Nephron (organoid): ENCODE data around the gene GM2A.

Experiments used
- H3K27ac Mint-ChIP-seq, 3 experiments: 2 replicates each; pipeline ENCODE4 v1.8.0; 2020; ENCODE audit warnings: mixed read lengths in 3 of 3, mild to moderate bottlenecking in 2 of 3, moderate library complexity in 1 of 3
- H3K27me3 Mint-ChIP-seq: 2 replicates; pipeline ENCODE4 v1.8.0; 2021; ENCODE audit warnings: low read depth, mild to moderate bottlenecking, moderate library complexity, mixed read lengths
- H3K36me3 Mint-ChIP-seq: 2 replicates; pipeline ENCODE4 v1.8.0; 2020; ENCODE audit warnings: low read depth, mixed read lengths
- H3K4me1 Mint-ChIP-seq: 2 replicates; pipeline ENCODE4 v1.8.0; 2020; ENCODE audit warnings: mixed read lengths
- H3K4me3 Mint-ChIP-seq, 3 experiments: 2 replicates each; pipeline ENCODE4 v1.8.0; 2020; ENCODE audit warnings: mild to moderate bottlenecking in 3 of 3, mixed read lengths in 3 of 3, moderate library complexity in 2 of 3
- H3K9me3 Mint-ChIP-seq: 2 replicates; pipeline ENCODE4 v1.8.0; 2020; ENCODE audit warnings: mixed read lengths
- CTCF ChIP-seq, 3 experiments: fragments of 200-600 bp; sonication (generic); IDR thresholded peaks; one replicate each; pipeline ENCODE4 v1.5.0; 2021; ENCODE audit warnings: antibody characterized with exemption in 3 of 3; ENCODE audit not compliant: unreplicated experiment in 3 of 3

The GM2A gene

GRCh38 chr5:151264113-151264512 lies 11.1 kb downstream of the GM2A start:
- Mint-ChIP-seq H3K27ac (no peak overlapping the region), H3K9me3 (no peaks in the 10 kb centered on the region), H3K36me3 (peaks cover 31% of the 10 kb centered on the region), H3K27me3 (no peaks in the 10 kb centered on the region), H3K4me1 (no peaks in the 10 kb centered on the region), H3K4me3 (no peak overlapping the region)
- TF ChIP-seq CTCF (IDR thresholded peaks at IDR 0.05; ENCODE audit: unreplicated experiment in 3 of 3): no peak

- no peaks in the 10 kb centered on the region for H3K9me3 Mint-ChIP-seq
- peaks cover 29% of the 10 kb centered on the region for H3K36me3 Mint-ChIP-seq
- H3K27ac Mint-ChIP-seq: no peak overlapping the region
- no peaks in the 10 kb centered on the region for H3K4me1 Mint-ChIP-seq
- H3K4me3 Mint-ChIP-seq: no peak overlapping the region
- H3K27me3 Mint-ChIP-seq: no peaks in the 10 kb centered on the region
- TF ChIP-seq CTCF (IDR thresholded peaks at IDR 0.05; ENCODE audit: unreplicated experiment in 3 of 3): no peak
Observed at GRCh38 chr5:151267491-151268260, 14.7 kb downstream of the GM2A start.

- no peaks in the 10 kb centered on the region for H3K27me3 Mint-ChIP-seq
- no peaks in the 10 kb centered on the region for H3K9me3 Mint-ChIP-seq
- H3K27ac Mint-ChIP-seq: no peak overlapping the region
Observed at GRCh38 chr5:151270599-151270998, 17.6 kb downstream of the GM2A start.

GRCh38 chr5:151271336-151271735 lies 18.4 kb downstream of the GM2A start:
- TF ChIP-seq CTCF (IDR thresholded peaks at IDR 0.05; ENCODE audit: unreplicated experiment in 3 of 3): no peak
- H3K4me1 Mint-ChIP-seq: no peaks in the 10 kb centered on the region
- H3K36me3 Mint-ChIP-seq: peaks cover 15% of the 10 kb centered on the region
- H3K27ac Mint-ChIP-seq: no peak overlapping the region
- no peak overlapping the region for H3K4me3 Mint-ChIP-seq
- no peaks in the 10 kb centered on the region for H3K9me3 Mint-ChIP-seq
- H3K27me3 Mint-ChIP-seq: no peaks in the 10 kb centered on the region

More at GRCh38 chr5:151270599-151270998, 17.6 kb downstream of the GM2A start:
- Mint-ChIP-seq H3K4me3 (no peak overlapping the region), H3K4me1 (no peaks in the 10 kb centered on the region), H3K36me3 (peaks cover 15% of the 10 kb centered on the region)
- TF ChIP-seq CTCF (IDR thresholded peaks at IDR 0.05; ENCODE audit: unreplicated experiment in 3 of 3): no peak

GRCh38 chr5:151274666-151275065 lies 21.7 kb downstream of the GM2A start:
- TF ChIP-seq CTCF (IDR thresholded peaks at IDR 0.05; ENCODE audit: unreplicated experiment in 3 of 3): no peak
- H3K27ac Mint-ChIP-seq: no peak overlapping the region
- no peaks in the 10 kb centered on the region for H3K36me3 Mint-ChIP-seq
- H3K27me3 Mint-ChIP-seq: no peaks in the 10 kb centered on the region
- peaks cover 1% of the 10 kb centered on the region for H3K4me1 Mint-ChIP-seq
- H3K4me3 Mint-ChIP-seq: no peak overlapping the region
- no peaks in the 10 kb centered on the region for H3K9me3 Mint-ChIP-seq

GRCh38 chr5:151275803-151276202 lies 22.8 kb downstream of the GM2A start:
- TF ChIP-seq CTCF (IDR thresholded peaks at IDR 0.05; ENCODE audit: unreplicated experiment in 3 of 3): no peak
- Mint-ChIP-seq H3K9me3 (no peaks in the 10 kb centered on the region), H3K4me3 (no peak overlapping the region), H3K27ac (no peak overlapping the region), H3K36me3 (no peaks in the 10 kb centered on the region), H3K27me3 (peaks cover 4% of the 10 kb centered on the region), H3K4me1 (peaks cover 5% of the 10 kb centered on the region)
